ENCODE results near the gene LIN52. TPM values are rescaled to one million over a fixed set of nuclear protein-coding genes. Genes with fewer than 3 reads are reported as not detected.
A peak's percentile ranks its signal among the peaks of the same experiment; 100 is the strongest.

The LIN52 gene
- total RNA-seq, 2 experiments from 2014 or later, result 10.3 to 13.2 TPM

GRCh38 chr14:74217672-74218448 lies 133.1 kb downstream of the LIN52 start:
- ChIA-PET POLR2A (no interaction called here), CTCF (interaction anchor here (0.6 to 1.0 kb wide), 6 partner anchors 9 to 449 kb away, joined by 3 to 4 read pairs (median 3); no protein-coding TSS in a partner anchor)
- peak; percentile 87 for DNase-seq
- H3K27me3 Mint-ChIP-seq, result peaks cover 7% of the 10 kb centered on the region
- intact Hi-C loops (cut with DNase I, micrococcal nuclease), result loop anchor here (1.0 to 2.0 kb wide), 3 partner anchors 33 to 107 kb away; no protein-coding TSS in a partner anchor
- ATAC-seq, result peak; percentile 98
- no peaks in the 10 kb centered on the region for H3K36me3 Mint-ChIP-seq (ENCODE audit: low read depth)
- H3K4me3 Mint-ChIP-seq, result no peak overlapping the region
- H3K27ac Mint-ChIP-seq, result no peak overlapping the region
- H3K9me3 Mint-ChIP-seq (ENCODE audit: low read depth), result no peaks in the 10 kb centered on the region
- peaks cover 3% of the 10 kb centered on the region for H3K4me1 Mint-ChIP-seq

- H3K36me3 Mint-ChIP-seq (ENCODE audit: low read depth), result no peaks in the 10 kb centered on the region
- CTCF ChIA-PET, result interaction anchor here (0.6 to 1.4 kb wide), 11 partner anchors 9 to 449 kb away, joined by 3 to 6 read pairs (median 3); no protein-coding TSS in a partner anchor
- no peak overlapping the region for H3K4me3 Mint-ChIP-seq
- no peak for ATAC-seq
- H3K9me3 Mint-ChIP-seq (ENCODE audit: low read depth), result no peaks in the 10 kb centered on the region
- peaks cover 7% of the 10 kb centered on the region for H3K27me3 Mint-ChIP-seq
- intact Hi-C loops (cut with DNase I, micrococcal nuclease), result no loop called here
- H3K4me1 Mint-ChIP-seq, result peaks cover 3% of the 10 kb centered on the region
- POLR2A ChIA-PET, result no interaction called here
- H3K27ac Mint-ChIP-seq, result no peak overlapping the region
- no peak for DNase-seq
Measured at GRCh38 chr14:74218462-74218861, 133.7 kb downstream of the LIN52 start.

- intact Hi-C loops (cut with DNase I, micrococcal nuclease), result no loop called here
- POLR2A ChIA-PET, result no interaction called here
- no peaks in the 10 kb centered on the region for H3K9me3 Mint-ChIP-seq (ENCODE audit: low read depth)
- H3K27ac Mint-ChIP-seq, result no peak overlapping the region
- no peak overlapping the region for H3K4me3 Mint-ChIP-seq
- H3K27me3 Mint-ChIP-seq, result peaks cover 7% of the 10 kb centered on the region
- no peak for DNase-seq
- CTCF ChIA-PET, result interaction anchor here (0.7 to 1.4 kb wide), 10 partner anchors 10 to 405 kb away, joined by 3 to 6 read pairs (median 3); no protein-coding TSS in a partner anchor
- H3K36me3 Mint-ChIP-seq (ENCODE audit: low read depth), result no peaks in the 10 kb centered on the region
- no peak for ATAC-seq
- peaks cover 3% of the 10 kb centered on the region for H3K4me1 Mint-ChIP-seq
Measured at GRCh38 chr14:74219277-74220205, 134.8 kb downstream of the LIN52 start.

DNA sequence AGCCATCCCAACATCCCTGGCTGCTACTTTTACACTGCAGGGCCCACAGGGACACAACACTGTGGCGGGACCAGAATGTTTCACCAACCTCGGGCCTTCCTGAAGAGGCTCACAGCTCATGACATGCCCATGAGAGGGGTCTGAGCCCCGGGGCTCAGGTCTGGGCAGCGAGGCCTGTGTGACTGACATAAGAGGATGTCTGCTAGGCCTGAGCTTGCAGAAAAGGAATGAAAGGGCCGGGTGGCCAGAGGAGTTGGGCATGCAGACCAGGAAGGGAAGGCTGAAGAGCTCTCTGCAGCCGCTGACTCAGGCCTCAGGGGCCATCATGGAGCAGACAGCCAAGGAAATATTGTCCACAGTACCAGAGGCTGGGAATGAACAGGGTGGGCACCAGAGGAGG lies 136.2 kb downstream of the LIN52 start:
- intact Hi-C loops (cut with DNase I, micrococcal nuclease), result no loop called here
- CTCF ChIA-PET, result interaction anchor here (1.1 to 1.2 kb wide), 2 partner anchors 35 to 38 kb away, joined by 3 read pairs; no protein-coding TSS in a partner anchor

GRCh38 chr14:74221741-74222140 lies 137.0 kb downstream of the LIN52 start:
- H3K9me3 Mint-ChIP-seq (ENCODE audit: low read depth), result no peaks in the 10 kb centered on the region
- intact Hi-C loops (cut with DNase I, micrococcal nuclease), result no loop called here
- H3K36me3 Mint-ChIP-seq (ENCODE audit: low read depth), result no peaks in the 10 kb centered on the region
- ATAC-seq (no peak), DNase-seq (no peak)
- no peak overlapping the region for H3K4me3 Mint-ChIP-seq
- H3K27ac Mint-ChIP-seq, result no peak overlapping the region
- POLR2A ChIA-PET, result no interaction called here
- H3K4me1 Mint-ChIP-seq, result peaks cover 3% of the 10 kb centered on the region
- peaks cover 9% of the 10 kb centered on the region for H3K27me3 Mint-ChIP-seq
- CTCF ChIA-PET, result interaction anchor here (0.6 to 1.2 kb wide), 3 partner anchors 34 to 1386 kb away, joined by 3 read pairs; no protein-coding TSS in a partner anchor

More for the DNA sequence above, 136.2 kb downstream of the LIN52 start:
- Mint-ChIP-seq H3K36me3 (ENCODE audit: low read depth) (no peaks in the 10 kb centered on the region), H3K4me1 (peaks cover 3% of the 10 kb centered on the region), H3K4me3 (no peak overlapping the region), H3K27me3 (peaks cover 9% of the 10 kb centered on the region), H3K9me3 (ENCODE audit: low read depth) (no peaks in the 10 kb centered on the region), H3K27ac (no peak overlapping the region)
- ATAC-seq (no peak), DNase-seq (no peak)
- POLR2A ChIA-PET, result no interaction called here

DNA sequence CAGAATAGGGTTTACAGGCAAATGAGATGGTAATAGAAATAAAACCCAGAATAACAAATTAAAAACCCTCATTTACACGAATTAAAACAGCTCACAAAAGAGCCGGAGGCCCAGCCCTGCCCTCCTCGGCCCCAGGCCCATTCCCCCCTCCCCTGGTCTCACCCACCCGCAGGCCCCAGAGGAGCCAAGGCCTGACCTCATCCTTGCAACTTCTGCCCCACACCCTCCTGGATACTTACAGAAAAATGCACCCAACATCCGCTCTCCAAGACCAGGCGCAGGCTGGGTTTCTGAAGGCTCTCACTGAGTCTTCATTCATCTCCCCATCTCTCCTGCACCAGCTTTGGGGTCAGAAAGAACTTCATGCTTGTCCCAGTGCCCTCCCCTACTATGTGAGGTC lies 138.3 kb downstream of the LIN52 start:
- H3K27ac Mint-ChIP-seq, result no peak overlapping the region
- intact Hi-C loops (cut with DNase I, micrococcal nuclease), result no loop called here
- ATAC-seq, result no peak
- H3K4me1 Mint-ChIP-seq, result no peaks in the 10 kb centered on the region
- H3K27me3 Mint-ChIP-seq, result peaks cover 10% of the 10 kb centered on the region
- no peaks in the 10 kb centered on the region for H3K9me3 Mint-ChIP-seq (ENCODE audit: low read depth)
- H3K36me3 Mint-ChIP-seq (ENCODE audit: low read depth), result no peaks in the 10 kb centered on the region
- DNase-seq, result no peak
- H3K4me3 Mint-ChIP-seq, result no peak overlapping the region
- ChIA-PET CTCF (interaction anchor here (0.5 kb wide), 1 partner anchor 57 kb away, joined by 4 read pairs; no protein-coding TSS in a partner anchor), POLR2A (no interaction called here)

- no peak for DNase-seq
- CTCF ChIA-PET, result interaction anchor here (0.7 to 1.4 kb wide), 2 partner anchors 13 to 20 kb away, joined by 3 to 4 read pairs; no protein-coding TSS in a partner anchor
- ATAC-seq, result no peak
- no peaks in the 10 kb centered on the region for H3K36me3 Mint-ChIP-seq (ENCODE audit: low read depth)
- intact Hi-C loops (cut with DNase I, micrococcal nuclease), result no loop called here
- POLR2A ChIA-PET, result no interaction called here
- peaks cover 17% of the 10 kb centered on the region for H3K27me3 Mint-ChIP-seq
- peaks cover 5% of the 10 kb centered on the region for H3K9me3 Mint-ChIP-seq (ENCODE audit: low read depth)
- no peak overlapping the region for H3K4me3 Mint-ChIP-seq
- no peak overlapping the region for H3K27ac Mint-ChIP-seq
- no peaks in the 10 kb centered on the region for H3K4me1 Mint-ChIP-seq
Measured at GRCh38 chr14:74231784-74232183, 147.0 kb downstream of the LIN52 start.

DNA sequence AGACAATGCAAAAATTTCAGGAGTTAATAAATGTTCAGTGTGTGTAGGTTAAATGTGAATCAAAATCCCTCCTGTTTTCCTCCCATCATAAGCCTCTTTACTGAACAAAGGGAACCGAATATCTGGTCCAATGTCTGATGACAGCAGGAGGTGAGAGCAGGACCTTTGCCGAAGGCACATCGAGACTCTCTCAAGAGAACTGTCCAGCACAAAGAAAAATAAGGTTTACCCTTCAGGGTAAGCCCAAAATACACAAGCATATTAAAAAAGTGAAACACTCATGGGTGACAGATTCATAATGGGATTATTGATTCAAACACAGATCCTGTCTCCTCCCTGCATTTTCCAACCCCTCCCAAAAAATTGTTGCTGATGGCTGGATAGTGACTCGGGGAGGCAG lies 150.3 kb downstream of the LIN52 start:
- no peaks in the 10 kb centered on the region for H3K4me1 Mint-ChIP-seq
- POLR2A ChIA-PET, result no interaction called here
- peaks cover 5% of the 10 kb centered on the region for H3K9me3 Mint-ChIP-seq (ENCODE audit: low read depth)
- intact Hi-C loops (cut with DNase I, micrococcal nuclease), result no loop called here
- no peak overlapping the region for H3K27ac Mint-ChIP-seq
- no peak overlapping the region for H3K4me3 Mint-ChIP-seq
- CTCF ChIA-PET, result interaction anchor here (0.7 kb wide), 1 partner anchor 1309 kb away, joined by 3 read pairs; no protein-coding TSS in a partner anchor
- ATAC-seq (no peak), DNase-seq (no peak)
- peaks cover 27% of the 10 kb centered on the region for H3K27me3 Mint-ChIP-seq
- H3K36me3 Mint-ChIP-seq (ENCODE audit: low read depth), result no peaks in the 10 kb centered on the region

GRCh38 chr14:74237441-74237840 lies 152.7 kb downstream of the LIN52 start:
- no peak overlapping the region for H3K4me3 Mint-ChIP-seq
- CTCF ChIA-PET, result interaction anchor here (1.2 kb wide), 1 partner anchor 11 kb away, joined by 3 read pairs; no protein-coding TSS in a partner anchor
- H3K27me3 Mint-ChIP-seq, result peaks cover 41% of the 10 kb centered on the region
- no peak for DNase-seq
- peak; percentile 53 for ATAC-seq
- POLR2A ChIA-PET, result interaction anchor here (0.6 kb wide), 1 partner anchor 713 kb away, joined by 3 read pairs; no protein-coding TSS in a partner anchor
- H3K9me3 Mint-ChIP-seq (ENCODE audit: low read depth), result peaks cover under 1% of the 10 kb centered on the region
- H3K27ac Mint-ChIP-seq, result no peak overlapping the region
- H3K4me1 Mint-ChIP-seq, result peaks cover 15% of the 10 kb centered on the region
- intact Hi-C loops (cut with DNase I, micrococcal nuclease), result no loop called here
- no peaks in the 10 kb centered on the region for H3K36me3 Mint-ChIP-seq (ENCODE audit: low read depth)

DNA sequence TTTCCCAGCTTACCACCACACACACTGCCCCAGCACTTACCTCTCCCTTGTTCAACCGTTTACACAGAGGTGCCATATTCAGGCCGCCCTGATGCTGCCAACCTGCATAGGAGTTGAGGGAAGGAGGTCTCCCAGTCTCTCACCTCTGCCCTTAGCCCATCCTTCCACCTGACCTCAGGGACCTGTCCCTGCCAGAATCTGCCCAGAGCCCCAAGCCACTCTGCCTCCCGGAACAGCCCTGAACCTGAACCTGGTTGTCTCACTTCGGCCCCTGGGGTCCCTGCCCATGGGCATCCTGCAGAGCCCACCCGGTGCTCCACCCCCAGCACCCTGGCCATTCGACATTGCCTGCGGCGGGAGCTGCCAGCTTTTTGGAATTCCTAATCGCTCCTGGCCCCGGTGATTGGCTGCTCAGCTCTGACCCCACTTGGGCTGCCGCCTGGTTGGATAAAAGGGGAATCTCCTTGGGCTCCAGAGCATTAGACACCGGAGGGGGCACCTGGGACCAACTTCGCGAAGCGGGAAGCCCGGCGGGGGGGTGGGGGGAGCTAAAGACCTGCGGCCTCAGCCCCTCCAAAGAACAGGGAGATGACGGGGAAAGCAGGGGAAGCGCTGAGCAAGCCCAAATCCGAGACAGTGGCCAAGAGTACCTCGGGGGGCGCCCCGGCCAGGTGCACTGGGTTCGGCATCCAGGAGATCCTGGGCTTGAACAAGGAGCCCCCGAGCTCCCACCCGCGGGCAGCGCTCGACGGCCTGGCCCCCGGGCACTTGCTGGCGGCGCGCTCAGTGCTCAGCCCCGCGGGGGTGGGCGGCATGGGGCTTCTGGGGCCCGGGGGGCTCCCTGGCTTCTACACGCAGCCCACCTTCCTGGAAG lies 154.5 kb downstream of the LIN52 start, which contains the start of gene VSX2:
VSX2 (plus strand) TSS at position 476 of the 874 bp plus-strand sequence; CDS start at position 589, 113 bp downstream.
- H3K27ac Mint-ChIP-seq, result no peak within 1 kb of the TSS
- ATAC-seq (no peak), DNase-seq (no peak)
- ChIA-PET POLR2A (no interaction called here), CTCF (interaction anchor here (0.6 to 1.4 kb wide), 2 partner anchors 16 to 200 kb away, joined by 3 to 5 read pairs; no protein-coding TSS in a partner anchor)
- no peaks in the 10 kb centered on the region for H3K36me3 Mint-ChIP-seq (ENCODE audit: low read depth)
- peaks cover 56% of the 10 kb centered on the region for H3K27me3 Mint-ChIP-seq
- no peak within 1 kb of the TSS for H3K4me3 Mint-ChIP-seq
- peaks cover 15% of the 10 kb centered on the region for H3K4me1 Mint-ChIP-seq
- intact Hi-C loops (cut with DNase I, micrococcal nuclease), result no loop called here
- no peaks in the 10 kb centered on the region for H3K9me3 Mint-ChIP-seq (ENCODE audit: low read depth)

All from activated CD4-positive, alpha-beta T cell treated with anti-CD3 and anti-CD28 coated beads for 36 hours (primary cell).